H9 (cell line): ENCODE results near the gene GARIN1A. TPM values are rescaled to one million over a fixed set of nuclear protein-coding genes. Genes with fewer than 3 reads are reported as not detected.
"Not testable (repeated sequence)": the region's sequence is repeated elsewhere in the genome, so short reads cannot be mapped to it uniquely, and the experiment has no call there.

ENCODE experiments used
- DNase-seq: peaks from one replicate; pipeline ENCODE4 v3.0.0-alpha.2; 2017
- H2AFZ ChIP-seq: one replicate; pipeline ENCODE4 v1.6.1; 2013; ENCODE audit warnings: mild to moderate bottlenecking, low read length, control low read depth, moderate library complexity
- H2AK5ac ChIP-seq: 2 replicates; pipeline ENCODE4 v1.6.1; 2013; ENCODE audit warnings: low read length, control low read depth, mixed read lengths; ENCODE audit not compliant: insufficient read length
- H2BK120ac ChIP-seq: one replicate; pipeline ENCODE4 v1.6.1; 2013; ENCODE audit warnings: low read depth, mild to moderate bottlenecking, low read length, control low read depth, inconsistent platforms; ENCODE audit not compliant: poor library complexity, severe bottlenecking
- H2BK12ac ChIP-seq: 2 replicates; pipeline ENCODE4 v1.6.1; 2013; ENCODE audit warnings: low read length, control low read depth, mixed read lengths, low read depth; ENCODE audit not compliant: insufficient read length
- H2BK15ac ChIP-seq: 2 replicates; pipeline ENCODE4 v1.6.1; 2013; ENCODE audit warnings: low read depth, low read length, control low read depth
- H2BK20ac ChIP-seq: one replicate; pipeline ENCODE4 v1.6.1; 2013; ENCODE audit warnings: low read depth, mild to moderate bottlenecking, low read length, control low read depth, inconsistent platforms; ENCODE audit not compliant: poor library complexity, severe bottlenecking
- H2BK5ac ChIP-seq: 2 replicates; pipeline ENCODE4 v1.6.1; 2013; ENCODE audit warnings: low read length, control low read depth, mixed read lengths; ENCODE audit not compliant: insufficient read length
- H3K14ac ChIP-seq: 2 replicates; pipeline ENCODE4 v1.6.1; 2013; ENCODE audit warnings: low read length, control low read depth; ENCODE audit not compliant: insufficient read depth
- H3K18ac ChIP-seq: 2 replicates; pipeline ENCODE4 v1.6.1; 2013; ENCODE audit warnings: low read depth, mild to moderate bottlenecking, mixed read lengths, low read length, control low read depth; ENCODE audit not compliant: insufficient read length
- H3K23ac ChIP-seq: 2 replicates; pipeline ENCODE4 v1.6.1; 2013; ENCODE audit warnings: low read length, control low read depth, mixed read lengths, low read depth; ENCODE audit not compliant: insufficient read length
- H3K23me2 ChIP-seq: 2 replicates; pipeline ENCODE4 v1.6.1; 2013; ENCODE audit warnings: low read depth, mild to moderate bottlenecking, mixed read lengths, low read length, control low read depth; ENCODE audit not compliant: insufficient read length, poor library complexity, severe bottlenecking
- H3K27ac ChIP-seq: 2 replicates; pipeline ENCODE4 v1.5.1; 2013; ENCODE audit warnings: low read length, control low read depth, mixed read lengths, low read depth; ENCODE audit not compliant: insufficient read length
- H3K27me3 ChIP-seq: 2 replicates; pipeline ENCODE4 v1.6.1; 2013; ENCODE audit warnings: low read length, control low read depth, inconsistent platforms; ENCODE audit not compliant: insufficient read depth
- H3K4ac ChIP-seq: 2 replicates; pipeline ENCODE4 v1.6.1; 2013; ENCODE audit warnings: low read depth, mild to moderate bottlenecking, control low read depth, inconsistent platforms, low read length, moderate library complexity
- H3K4me1 ChIP-seq: 2 replicates; pipeline ENCODE4 v1.6.1; 2013; ENCODE audit warnings: low read length, control low read depth, inconsistent platforms; ENCODE audit not compliant: insufficient read depth
- H3K4me2 ChIP-seq: 2 replicates; pipeline ENCODE4 v1.6.1; 2013; ENCODE audit warnings: low read length, control low read depth, mixed read lengths; ENCODE audit not compliant: insufficient read length, insufficient read depth
- H3K56ac ChIP-seq: 2 replicates; pipeline ENCODE4 v1.6.1; 2013; ENCODE audit warnings: low read depth, mild to moderate bottlenecking, mixed read lengths, low read length, control low read depth; ENCODE audit not compliant: insufficient read length
- H3K79me1 ChIP-seq: 2 replicates; pipeline ENCODE4 v1.6.1; 2013; ENCODE audit warnings: low read depth, mild to moderate bottlenecking, moderate library complexity, low read length, control low read depth, inconsistent platforms; ENCODE audit not compliant: insufficient read depth, poor library complexity, severe bottlenecking
- H3K79me2 ChIP-seq: 2 replicates; pipeline ENCODE4 v1.6.1; 2013; ENCODE audit warnings: low read length, control low read depth, inconsistent platforms; ENCODE audit not compliant: insufficient read depth
- H3K9ac ChIP-seq: 2 replicates; pipeline ENCODE4 v1.6.1; 2013; ENCODE audit warnings: low read length, control low read depth, mixed read lengths; ENCODE audit not compliant: insufficient read length; ENCODE audit errors: extremely low read depth
- H3K9me3 ChIP-seq: one replicate; pipeline ENCODE4 v1.6.1; 2013; ENCODE audit warnings: low read depth, low read length, inconsistent platforms; ENCODE audit not compliant: control insufficient read depth
- H3T11ph ChIP-seq: one replicate; pipeline ENCODE4 v1.6.1; 2013; ENCODE audit warnings: mild to moderate bottlenecking, low read length, control low read depth, inconsistent platforms
- H4K20me1 ChIP-seq: one replicate; pipeline ENCODE4 v1.6.1; 2013; ENCODE audit not compliant: control insufficient read depth, insufficient read length, insufficient read depth
- H4K5ac ChIP-seq: 2 replicates; pipeline ENCODE4 v1.6.1; 2013; ENCODE audit warnings: low read depth, mild to moderate bottlenecking, mixed read lengths, low read length, control low read depth; ENCODE audit not compliant: insufficient read length
- H4K8ac ChIP-seq: replicated peaks from 2 replicates; pipeline ENCODE4 v1.6.1; 2013; ENCODE audit warnings: low read length, control low read depth, mixed read lengths, low read depth; ENCODE audit not compliant: insufficient read length
- H4K91ac ChIP-seq: 2 replicates; pipeline ENCODE4 v1.6.1; 2013; ENCODE audit warnings: low read depth, mild to moderate bottlenecking, moderate library complexity, mixed read lengths, low read length, control low read depth; ENCODE audit not compliant: insufficient read length
- H3K27ac Mint-ChIP-seq, 3 experiments: 2 replicates in 2 of 3; 3 replicates in 1 of 3; pipeline ENCODE4 v1.8.0; 2020 to 2021; ENCODE audit warnings: mixed read lengths in 3 of 3, mild to moderate bottlenecking in 1 of 3, moderate library complexity in 1 of 3
- H3K27me3 Mint-ChIP-seq: 2 replicates; pipeline ENCODE4 v1.8.0; 2021; ENCODE audit warnings: low read depth, mild to moderate bottlenecking, moderate library complexity, mixed read lengths
- H3K36me3 Mint-ChIP-seq, 3 experiments: 2 replicates in 2 of 3; 3 replicates in 1 of 3; pipeline ENCODE4 v1.8.0; 2020 to 2021; ENCODE audit warnings: low read depth in 3 of 3, mixed read lengths in 3 of 3; ENCODE audit not compliant: insufficient read depth in 1 of 3
- H3K4me1 Mint-ChIP-seq, 2 experiments: 2 replicates each; pipeline ENCODE4 v1.8.0; 2020; ENCODE audit warnings: mixed read lengths in 2 of 2
- H3K4me3 Mint-ChIP-seq, 2 experiments: 2 replicates in 1 of 2; 3 replicates in 1 of 2; pipeline ENCODE4 v1.8.0; 2020 to 2021; ENCODE audit warnings: mild to moderate bottlenecking in 2 of 2, mixed read lengths in 2 of 2, moderate library complexity in 1 of 2
- H3K9me3 Mint-ChIP-seq, 2 experiments: 2 replicates in 1 of 2; 3 replicates in 1 of 2; pipeline ENCODE4 v1.8.0; 2020; ENCODE audit warnings: mild to moderate bottlenecking in 2 of 2, mixed read lengths in 2 of 2, moderate library complexity in 1 of 2
- WGBS: extraction: QIAGEN DNeasy Blood & Tissue Kit; methylation state at CpG from one replicate; pipeline ENCODE4 v1.1.7; 2013; ENCODE audit warnings: missing lambda C conversion rate, low lambda C conversion rate, mixed read lengths; ENCODE audit not compliant: insufficient read length; ENCODE audit errors: extremely low coverage; 5-methylcytosine and 5-hydroxymethylcytosine counted together
- total RNA-seq: library from RNA; stranded (reverse); gene quantifications from 2 replicates; pipeline ENCODE4 v1.2.1, GENCODE V29; 2021

Gene GARIN1A
- total RNA-seq, 1 experiment from 2014 or later: 0.98 TPM

DNA sequence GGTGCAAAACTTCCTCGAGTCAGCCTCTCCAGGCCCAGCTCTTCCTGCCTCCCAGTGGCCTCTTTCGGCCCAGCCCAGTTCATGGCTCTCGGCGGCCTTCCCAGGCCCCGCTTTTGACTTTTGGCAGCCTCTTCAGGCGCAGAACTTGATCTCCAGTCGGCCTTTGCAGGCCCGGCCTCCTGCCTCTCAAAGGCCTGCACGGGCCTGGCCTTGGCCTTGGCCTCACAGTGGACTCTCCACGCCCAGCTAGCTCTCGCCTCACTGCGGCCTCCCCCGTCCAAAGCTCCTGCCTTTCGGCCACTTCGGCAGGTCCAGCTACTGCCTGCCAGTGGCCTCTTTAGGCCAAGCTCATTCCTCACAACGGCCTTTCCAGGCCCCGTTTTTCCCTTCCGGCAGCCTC, 17.6 kb upstream of the GARIN1A start:
- H3K4ac ChIP-seq, H2BK15ac ChIP-seq, H4K8ac ChIP-seq, H2BK20ac ChIP-seq, H3K4me2 ChIP-seq, H3K4me3 Mint-ChIP-seq, H3K27me3 ChIP-seq, H3K79me1 ChIP-seq, H3K27me3 Mint-ChIP-seq, H3K27ac Mint-ChIP-seq, H3K79me2 ChIP-seq, H3K23ac ChIP-seq, H4K5ac ChIP-seq, H3K4me1 ChIP-seq, H4K91ac ChIP-seq, H3K9me3 ChIP-seq, H2BK120ac ChIP-seq, H2BK12ac ChIP-seq, H3K9me3 Mint-ChIP-seq, DNase-seq, H2AFZ ChIP-seq, H2AK5ac ChIP-seq, H3K14ac ChIP-seq, H2BK5ac ChIP-seq, H3T11ph ChIP-seq, H3K23me2 ChIP-seq, H3K27ac ChIP-seq, H3K9ac ChIP-seq, H3K56ac ChIP-seq, H4K20me1 ChIP-seq, H3K18ac ChIP-seq, H3K4me1 Mint-ChIP-seq: not testable (repeated sequence)
- peaks cover 3 to 27% (median 15%) of the 10 kb centered on the region in 3 experiments; a peak in 6 of 7 replicates for H3K36me3 Mint-ChIP-seq
- WGBS: no CpG with 5 or more reads among the region's 18 CpGs

DNA sequence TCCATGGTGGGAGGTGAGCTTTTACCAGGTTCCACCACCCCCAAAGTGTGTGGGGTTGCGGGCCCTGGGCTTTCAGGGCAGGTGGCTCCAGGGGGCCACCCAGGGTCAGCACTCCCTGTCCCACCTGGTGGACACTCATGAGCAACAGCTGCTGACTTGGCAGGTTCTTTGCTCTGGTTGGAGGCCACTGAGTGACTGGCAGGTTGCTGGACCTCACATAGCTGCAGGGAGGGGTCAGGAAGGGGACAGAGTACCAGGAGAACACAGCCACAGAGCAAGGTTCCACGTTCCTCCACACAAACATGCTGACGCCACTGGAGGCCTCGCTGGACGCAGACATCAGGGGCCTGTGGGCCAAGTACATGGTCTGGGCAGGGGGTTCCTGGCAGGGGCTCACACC, 13.7 kb upstream of the GARIN1A start:
- not testable (repeated sequence) for H3K56ac ChIP-seq, H3K27ac Mint-ChIP-seq, H3K9me3 ChIP-seq, H4K20me1 ChIP-seq, H3K27me3 ChIP-seq, H3K4ac ChIP-seq, H2AFZ ChIP-seq, H3K14ac ChIP-seq, H2BK15ac ChIP-seq, H3K79me1 ChIP-seq, DNase-seq, H3K4me1 ChIP-seq, H3K23ac ChIP-seq, H3K4me2 ChIP-seq, H3K23me2 ChIP-seq, H3K4me1 Mint-ChIP-seq, H3K4me3 Mint-ChIP-seq, H3K18ac ChIP-seq, H3T11ph ChIP-seq, H4K8ac ChIP-seq, H2BK12ac ChIP-seq, H3K27me3 Mint-ChIP-seq, H3K27ac ChIP-seq, H4K91ac ChIP-seq, H3K9ac ChIP-seq, H3K79me2 ChIP-seq, H2AK5ac ChIP-seq, H2BK120ac ChIP-seq, H2BK5ac ChIP-seq, H4K5ac ChIP-seq, H2BK20ac ChIP-seq
- H3K9me3 Mint-ChIP-seq: peaks cover 29 to 31% of the 10 kb centered on the region in 2 experiments
- WGBS: no CpG with 5 or more reads among the region's 5 CpGs
- peaks cover 23 to 34% (median 29%) of the 10 kb centered on the region in 3 experiments for H3K36me3 Mint-ChIP-seq
